ENCODE measurements around the gene REG1A.

The REG1A gene, protein sequence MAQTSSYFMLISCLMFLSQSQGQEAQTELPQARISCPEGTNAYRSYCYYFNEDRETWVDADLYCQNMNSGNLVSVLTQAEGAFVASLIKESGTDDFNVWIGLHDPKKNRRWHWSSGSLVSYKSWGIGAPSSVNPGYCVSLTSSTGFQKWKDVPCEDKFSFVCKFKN

DNA sequence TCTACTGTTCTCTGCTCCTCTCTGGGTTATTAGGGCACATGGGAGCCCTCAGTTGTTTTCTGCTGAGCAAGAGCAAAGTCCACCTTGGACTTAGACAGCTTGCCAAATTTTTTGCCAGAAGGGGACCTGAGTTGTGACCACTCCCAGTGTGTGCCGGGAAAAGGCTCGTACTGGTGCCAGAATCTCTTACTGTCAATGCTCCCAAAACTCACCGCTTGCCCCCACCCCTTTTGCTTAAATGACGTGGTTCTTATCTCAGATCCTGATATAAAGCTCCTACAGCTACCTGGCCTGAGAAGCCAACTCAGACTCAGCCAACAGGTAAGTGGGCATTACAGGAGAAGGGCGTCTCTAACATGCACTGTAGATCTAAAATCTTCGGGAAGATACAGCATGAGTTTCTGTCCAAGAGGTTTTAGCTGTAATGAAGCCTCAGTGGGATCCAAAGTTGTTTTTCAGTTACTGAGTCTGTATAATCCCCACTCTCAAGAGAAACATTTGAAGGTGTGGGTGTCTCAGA is at the start of gene REG1A:
Gene REG1A, plus strand, starts transcription at position 295 of the 520 bp plus-strand sequence. CDS start 374 bp downstream, outside the sequence.
- H3K79me2 ChIP-seq (ENCODE audit: insufficient read depth, low read depth), result no peaks in the 10 kb centered on the region
- no peak within 1 kb of the TSS for H3K4me2 ChIP-seq
- H3K4me3 ChIP-seq (IDR thresholded peaks at IDR 0.05; ENCODE audit: insufficient read depth, low read depth, low read length), result no peak within 1 kb of the TSS
- no peaks in the 10 kb centered on the region for H3K27me3 ChIP-seq (ENCODE audit: insufficient read depth, low read depth)
- no peak within 1 kb of the TSS for H3K9ac ChIP-seq
- no peaks in the 10 kb centered on the region for H4K20me1 ChIP-seq (ENCODE audit: insufficient read depth)
- H3K36me3 ChIP-seq (ENCODE audit: insufficient read depth), result no peaks in the 10 kb centered on the region
- TF ChIP-seq, protein P1, sequence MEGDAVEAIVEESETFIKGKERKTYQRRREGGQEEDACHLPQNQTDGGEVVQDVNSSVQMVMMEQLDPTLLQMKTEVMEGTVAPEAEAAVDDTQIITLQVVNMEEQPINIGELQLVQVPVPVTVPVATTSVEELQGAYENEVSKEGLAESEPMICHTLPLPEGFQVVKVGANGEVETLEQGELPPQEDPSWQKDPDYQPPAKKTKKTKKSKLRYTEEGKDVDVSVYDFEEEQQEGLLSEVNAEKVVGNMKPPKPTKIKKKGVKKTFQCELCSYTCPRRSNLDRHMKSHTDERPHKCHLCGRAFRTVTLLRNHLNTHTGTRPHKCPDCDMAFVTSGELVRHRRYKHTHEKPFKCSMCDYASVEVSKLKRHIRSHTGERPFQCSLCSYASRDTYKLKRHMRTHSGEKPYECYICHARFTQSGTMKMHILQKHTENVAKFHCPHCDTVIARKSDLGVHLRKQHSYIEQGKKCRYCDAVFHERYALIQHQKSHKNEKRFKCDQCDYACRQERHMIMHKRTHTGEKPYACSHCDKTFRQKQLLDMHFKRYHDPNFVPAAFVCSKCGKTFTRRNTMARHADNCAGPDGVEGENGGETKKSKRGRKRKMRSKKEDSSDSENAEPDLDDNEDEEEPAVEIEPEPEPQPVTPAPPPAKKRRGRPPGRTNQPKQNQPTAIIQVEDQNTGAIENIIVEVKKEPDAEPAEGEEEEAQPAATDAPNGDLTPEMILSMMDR (conservative IDR thresholded peaks at IDR 0.05; ENCODE audit: low read depth, low read length), result no peak
- no peak within 1 kb of the TSS for H2AFZ ChIP-seq (ENCODE audit: low read depth)
- H3K4me1 ChIP-seq (ENCODE audit: low read depth, poor library complexity, severe bottlenecking), result no peaks in the 10 kb centered on the region
- H3K27ac ChIP-seq, result no peak within 1 kb of the TSS

DNA sequence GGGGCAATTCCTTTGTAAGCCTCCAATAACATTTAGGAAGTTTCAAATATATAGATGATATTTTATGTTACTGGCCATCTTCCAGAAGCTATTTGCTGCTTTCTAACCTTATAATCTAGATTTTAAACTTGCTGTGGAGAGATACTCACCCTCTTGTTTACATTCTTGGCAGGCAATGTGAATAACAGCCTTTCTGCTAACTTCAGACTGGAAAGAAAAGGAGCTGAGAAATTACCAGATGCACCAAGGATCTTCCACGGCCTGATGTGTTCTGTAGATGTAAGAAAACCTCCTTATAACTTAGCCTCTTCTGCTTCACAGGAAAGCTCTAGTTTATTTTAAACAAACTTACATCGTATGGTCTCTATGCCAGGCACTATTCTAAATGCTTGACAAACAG is 49.2 kb upstream of the REG1A start:
- H3K27me3 ChIP-seq (ENCODE audit: insufficient read depth, low read depth), result no peaks in the 10 kb centered on the region
- no peak overlapping the region for H3K4me2 ChIP-seq
- no peaks in the 10 kb centered on the region for H3K4me1 ChIP-seq (ENCODE audit: low read depth, poor library complexity, severe bottlenecking)
- no peak overlapping the region for H3K9ac ChIP-seq
- H3K36me3 ChIP-seq (ENCODE audit: insufficient read depth), result no peaks in the 10 kb centered on the region
- H3K27ac ChIP-seq, result no peak overlapping the region
- H2AFZ ChIP-seq (ENCODE audit: low read depth), result no peak overlapping the region
- H3K4me3 ChIP-seq (IDR thresholded peaks at IDR 0.05; ENCODE audit: insufficient read depth, low read depth, low read length), result no peak overlapping the region
- no peaks in the 10 kb centered on the region for H3K79me2 ChIP-seq (ENCODE audit: insufficient read depth, low read depth)
- TF ChIP-seq, protein P1 (conservative IDR thresholded peaks at IDR 0.05; ENCODE audit: low read depth, low read length), result no peak
- no peaks in the 10 kb centered on the region for H4K20me1 ChIP-seq (ENCODE audit: insufficient read depth)

DNA sequence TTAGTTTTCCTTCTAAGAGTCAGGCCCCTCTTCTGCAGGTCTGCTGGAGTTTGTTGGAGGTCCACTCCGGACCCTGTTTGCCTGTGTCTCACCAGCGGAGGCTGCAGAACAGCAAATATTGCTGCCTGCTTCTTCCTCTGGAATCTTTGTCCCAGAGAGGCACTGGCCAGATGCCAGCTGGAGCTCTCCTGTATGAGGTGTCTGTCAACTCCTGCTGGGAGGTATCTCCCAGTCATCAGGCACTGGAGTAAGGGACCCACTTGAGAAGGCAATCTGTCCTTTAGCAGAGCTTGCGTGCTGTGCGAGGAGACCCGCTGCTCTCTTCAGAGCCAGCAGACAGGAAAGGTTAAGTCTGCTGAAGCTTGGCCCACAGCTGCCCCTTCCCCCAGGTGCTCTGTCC is 37.3 kb upstream of the REG1A start:
- no peaks in the 10 kb centered on the region for H3K4me1 ChIP-seq (ENCODE audit: low read depth, poor library complexity, severe bottlenecking)
- no peak overlapping the region for H3K27ac ChIP-seq
- no peak overlapping the region for H3K4me2 ChIP-seq
- H3K27me3 ChIP-seq (ENCODE audit: insufficient read depth, low read depth), result no peaks in the 10 kb centered on the region
- no peak overlapping the region for H3K4me3 ChIP-seq (IDR thresholded peaks at IDR 0.05; ENCODE audit: insufficient read depth, low read depth, low read length)
- no peaks in the 10 kb centered on the region for H4K20me1 ChIP-seq (ENCODE audit: insufficient read depth)
- H3K9ac ChIP-seq, result no peak overlapping the region
- TF ChIP-seq, protein P1 (conservative IDR thresholded peaks at IDR 0.05; ENCODE audit: low read depth, low read length), result no peak
- no peaks in the 10 kb centered on the region for H3K36me3 ChIP-seq (ENCODE audit: insufficient read depth)
- no peaks in the 10 kb centered on the region for H3K79me2 ChIP-seq (ENCODE audit: insufficient read depth, low read depth)
- no peak overlapping the region for H2AFZ ChIP-seq (ENCODE audit: low read depth)

DNA sequence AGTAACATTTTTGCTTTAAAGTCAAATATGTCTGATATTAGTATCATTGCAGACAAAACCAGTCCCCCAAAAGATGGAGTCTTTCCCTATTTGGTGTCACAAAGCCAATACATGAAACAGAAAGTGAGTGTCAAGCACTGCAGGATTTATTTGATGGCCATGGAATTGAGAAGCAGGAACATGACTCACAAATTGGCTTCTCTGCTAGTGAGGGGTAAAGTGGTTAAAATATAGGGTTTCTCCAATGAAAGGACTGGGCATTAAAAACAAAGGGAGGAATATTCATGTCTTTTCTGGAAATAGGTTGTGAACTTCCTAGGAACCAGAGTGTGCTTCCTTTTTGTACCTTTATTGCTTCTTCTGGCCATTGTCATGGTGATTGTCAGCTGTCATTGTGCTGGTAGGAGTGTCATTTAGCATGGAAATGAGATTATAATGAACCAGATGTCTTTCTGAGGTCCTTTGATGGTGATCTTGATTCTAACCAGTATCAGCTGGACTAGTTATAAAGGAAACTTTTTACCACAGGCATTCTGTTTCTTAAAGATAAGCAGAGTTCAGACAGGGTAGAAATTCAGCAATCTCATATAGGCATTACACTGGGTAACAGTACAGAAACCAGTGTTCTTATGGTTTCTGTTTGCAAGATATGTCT is 36.6 kb upstream of the REG1A start:
- Histone ChIP-seq H3K27ac (no peak overlapping the region), H3K9ac (no peak overlapping the region), H4K20me1 (ENCODE audit: insufficient read depth) (no peaks in the 10 kb centered on the region), H3K4me2 (no peak overlapping the region), H3K4me3 (IDR thresholded peaks at IDR 0.05; ENCODE audit: insufficient read depth, low read depth, low read length) (no peak overlapping the region), H3K27me3 (ENCODE audit: insufficient read depth, low read depth) (no peaks in the 10 kb centered on the region), H3K79me2 (ENCODE audit: insufficient read depth, low read depth) (no peaks in the 10 kb centered on the region), H2AFZ (ENCODE audit: low read depth) (no peak overlapping the region), H3K36me3 (ENCODE audit: insufficient read depth) (no peaks in the 10 kb centered on the region), H3K4me1 (ENCODE audit: low read depth, poor library complexity, severe bottlenecking) (no peaks in the 10 kb centered on the region)
- TF ChIP-seq, protein P1 (conservative IDR thresholded peaks at IDR 0.05; ENCODE audit: low read depth, low read length), result no peak

Data from KMS-11 (cell line).